ENCODE results near the gene VSTM2A. TPM values are rescaled to one million over a fixed set of nuclear protein-coding genes. Genes with fewer than 3 reads are reported as not detected.

VSTM2A gene
- polyA plus RNA-seq, 2 of the 4 experiments (the other 2 are of a cell fraction) = not detected

DNA sequence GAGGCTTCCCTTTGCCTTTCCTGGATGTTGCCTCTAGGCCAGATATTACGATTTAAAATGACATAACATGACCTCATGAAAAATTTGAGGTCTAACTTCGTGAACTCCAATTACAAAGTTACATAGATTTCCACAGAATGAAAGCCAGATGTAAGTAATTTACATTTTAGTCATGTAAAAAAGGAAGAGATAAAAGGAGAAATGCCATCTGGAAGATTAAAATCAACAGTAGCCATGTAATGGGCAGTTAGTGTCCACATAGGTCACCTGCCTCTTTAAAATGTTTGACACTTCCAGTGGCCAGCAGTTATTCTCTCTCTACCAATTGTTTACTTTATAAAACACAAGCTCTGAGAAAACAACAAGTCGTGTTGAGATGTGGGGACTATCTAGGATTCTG lies 4.1 kb upstream of the VSTM2A start (continued):
- TF ChIP-seq RFX5 (IDR thresholded peaks at IDR 0.05) (no peak), BHLHE40 (IDR thresholded peaks at IDR 0.05; ENCODE audit: low read depth, low read length) (no peak), BCL3 (IDR thresholded peaks at IDR 0.05) (no peak), SMC3 (IDR thresholded peaks at IDR 0.05) (no peak), CBX8 (IDR thresholded peaks at IDR 0.05) (no peak), TP53 (CRISPR knock-in tag; IDR thresholded peaks at IDR 0.05) (no peak)
- TF ChIP-seq, protein P1, sequence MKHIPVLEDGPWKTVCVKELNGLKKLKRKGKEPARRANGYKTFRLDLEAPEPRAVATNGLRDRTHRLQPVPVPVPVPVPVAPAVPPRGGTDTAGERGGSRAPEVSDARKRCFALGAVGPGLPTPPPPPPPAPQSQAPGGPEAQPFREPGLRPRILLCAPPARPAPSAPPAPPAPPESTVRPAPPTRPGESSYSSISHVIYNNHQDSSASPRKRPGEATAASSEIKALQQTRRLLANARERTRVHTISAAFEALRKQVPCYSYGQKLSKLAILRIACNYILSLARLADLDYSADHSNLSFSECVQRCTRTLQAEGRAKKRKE (CRISPR knock-in tag; IDR thresholded peaks at IDR 0.05; ENCODE audit: low read depth) = no peak
- TF ChIP-seq, protein P2, sequence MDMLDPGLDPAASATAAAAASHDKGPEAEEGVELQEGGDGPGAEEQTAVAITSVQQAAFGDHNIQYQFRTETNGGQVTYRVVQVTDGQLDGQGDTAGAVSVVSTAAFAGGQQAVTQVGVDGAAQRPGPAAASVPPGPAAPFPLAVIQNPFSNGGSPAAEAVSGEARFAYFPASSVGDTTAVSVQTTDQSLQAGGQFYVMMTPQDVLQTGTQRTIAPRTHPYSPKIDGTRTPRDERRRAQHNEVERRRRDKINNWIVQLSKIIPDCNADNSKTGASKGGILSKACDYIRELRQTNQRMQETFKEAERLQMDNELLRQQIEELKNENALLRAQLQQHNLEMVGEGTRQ (IDR thresholded peaks at IDR 0.05) = no peak

DNA sequence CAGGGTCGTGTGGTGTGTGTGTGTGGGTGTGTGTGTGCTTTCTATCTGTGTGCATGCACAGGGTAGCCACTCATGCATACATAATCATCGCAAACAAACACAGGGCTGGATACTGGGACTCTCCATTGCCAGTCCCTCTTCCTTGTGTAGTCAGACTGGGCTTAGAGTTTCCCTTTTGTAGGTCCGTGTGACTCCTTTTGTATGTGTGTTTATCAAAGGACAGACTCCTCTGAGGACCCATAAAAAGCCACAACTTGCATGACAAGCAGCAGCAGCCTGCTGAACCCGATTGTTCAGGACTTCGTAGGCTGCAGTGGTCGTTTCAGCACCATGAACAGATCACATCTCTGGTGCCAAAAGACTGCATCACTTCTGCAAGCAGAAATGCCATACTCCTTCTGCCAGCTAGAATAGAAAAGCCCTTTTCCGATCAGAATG lies 895 bp downstream of the VSTM2A start:
- H3K4me1 ChIP-seq = peaks cover 5% of the 10 kb centered on the region; the same call in 1 of the 3 replicates
- peak; percentile 39; the same call in 1 of the 2 replicates for TF ChIP-seq REST (IDR thresholded peaks at IDR 0.05)
- TF ChIP-seq GATA3 (IDR thresholded peaks at IDR 0.05; ENCODE audit: borderline replicate concordance) = no peak
- ATAC-seq (no peak; a peak in 1 of 6 replicates), DNase-seq (ENCODE audit: low read depth in 1 of 2, low spot score in 1 of 2) (no peak), FAIRE-seq (no peak)
- WGBS (ENCODE audit: missing lambda C conversion rate) = 15% methylated on average over 7 of the region's 7 CpGs
- no peak overlapping the region for H3K27ac ChIP-seq
- H3K9me3 ChIP-seq = no peaks in the 10 kb centered on the region
- no peak overlapping the region; the same call in 2 of the 3 replicates for H3K4me2 ChIP-seq
- ChIA-PET CTCF (interaction anchor here (0.7 kb wide), 1 partner anchor 598 kb away, joined by 3 read pairs; no protein-coding TSS in a partner anchor), POLR2A (no interaction called here)
- no peak overlapping the region for H3K4me3 ChIP-seq

- peaks cover 5% of the 10 kb centered on the region; the same call in 1 of the 3 replicates for H3K4me1 ChIP-seq
- FAIRE-seq (no peak), ATAC-seq (no peak), DNase-seq (ENCODE audit: low read depth in 1 of 2, low spot score in 1 of 2) (no peak)
- H3K27ac ChIP-seq = no peak overlapping the region
- H3K4me3 ChIP-seq = no peak overlapping the region
- H3K4me2 ChIP-seq = no peak overlapping the region
- ChIA-PET POLR2A (no interaction called here), CTCF (no interaction called here)
- WGBS (ENCODE audit: missing lambda C conversion rate) = 1% methylated on average over 3 of the region's 3 CpGs
- H3K9me3 ChIP-seq = no peaks in the 10 kb centered on the region
- TF ChIP-seq PBX3 (IDR thresholded peaks at IDR 0.05) (no peak), REST (IDR thresholded peaks at IDR 0.05) (no peak), MAFK (IDR thresholded peaks at IDR 0.05; ENCODE audit: partially characterized antibody) (no peak), ZNF302 (CRISPR knock-in tag; IDR thresholded peaks at IDR 0.05) (no peak), GATA3 (IDR thresholded peaks at IDR 0.05; ENCODE audit: borderline replicate concordance) (no peak), HOXA7 (CRISPR knock-in tag; IDR thresholded peaks at IDR 0.05) (no peak), PHF8 (IDR thresholded peaks at IDR 0.05; ENCODE audit: borderline replicate concordance, low read depth) (no peak), BHLHE40 (IDR thresholded peaks at IDR 0.05; ENCODE audit: low read depth, low read length) (no peak), EHMT2 (IDR thresholded peaks at IDR 0.05; ENCODE audit: low read depth) (no peak), ZFP36 (IDR thresholded peaks at IDR 0.05; ENCODE audit: borderline replicate concordance, partially characterized antibody) (no peak), TFCP2L1 (CRISPR knock-in tag; IDR thresholded peaks at IDR 0.05) (no peak), CHD2 (IDR thresholded peaks at IDR 0.05; ENCODE audit: low read length, partially characterized antibody) (no peak), JUN (IDR thresholded peaks at IDR 0.05) (no peak), NR3C1 (IDR thresholded peaks at IDR 0.05) (no peak), CBX2 (IDR thresholded peaks at IDR 0.05; ENCODE audit: borderline replicate concordance, low read depth) (no peak)
- TF ChIP-seq, protein P3, sequence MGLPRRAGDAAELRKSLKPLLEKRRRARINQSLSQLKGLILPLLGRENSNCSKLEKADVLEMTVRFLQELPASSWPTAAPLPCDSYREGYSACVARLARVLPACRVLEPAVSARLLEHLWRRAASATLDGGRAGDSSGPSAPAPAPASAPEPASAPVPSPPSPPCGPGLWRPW (IDR thresholded peaks at IDR 0.05) = no peak
- TF ChIP-seq, protein P4, sequence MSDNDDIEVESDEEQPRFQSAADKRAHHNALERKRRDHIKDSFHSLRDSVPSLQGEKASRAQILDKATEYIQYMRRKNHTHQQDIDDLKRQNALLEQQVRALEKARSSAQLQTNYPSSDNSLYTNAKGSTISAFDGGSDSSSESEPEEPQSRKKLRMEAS (IDR thresholded peaks at IDR 0.05) = no peak
Observed at GRCh38 chr7:54544149-54544526, 2.0 kb downstream of the VSTM2A start.
